GM23248 (cell line): ENCODE results near the gene CAPS. TPM values are rescaled to one million over a fixed set of nuclear protein-coding genes. Genes with fewer than 3 reads are reported as not detected.

Experiments
- DNase-seq: peaks from one replicate; pipeline ENCODE4 v3.0.0-alpha.2; 2015
- H2AFZ ChIP-seq: fragments of 200-600 bp; sonication (generic); 2 replicates; pipeline ENCODE4 v1.6.1; 2016; ENCODE audit warnings: antibody characterized with exemption
- H3F3A ChIP-seq: fragments of 200-600 bp; sonication (generic); 2 replicates; pipeline ENCODE4 v1.6.1; 2016; ENCODE audit warnings: mild to moderate bottlenecking, antibody characterized with exemption, mixed run types; ENCODE audit not compliant: insufficient read depth
- H3K27ac ChIP-seq: fragments of 200-600 bp; sonication (generic); 2 replicates; pipeline ENCODE4 v1.5.1; 2016; ENCODE audit warnings: mild to moderate bottlenecking
- H3K27me3 ChIP-seq: fragments of 200-600 bp; sonication (generic); replicated peaks from 2 replicates; pipeline ENCODE4 v1.6.1; 2016; ENCODE audit warnings: mild to moderate bottlenecking; ENCODE audit not compliant: insufficient read depth
- H3K36me3 ChIP-seq: fragments of 200-600 bp; sonication (generic); 2 replicates; pipeline ENCODE4 v1.6.1; 2016; ENCODE audit warnings: low read depth, mild to moderate bottlenecking
- H3K4me1 ChIP-seq: fragments of 200-600 bp; sonication (generic); 2 replicates; pipeline ENCODE4 v1.6.1; 2016; ENCODE audit warnings: mild to moderate bottlenecking; ENCODE audit not compliant: insufficient read depth
- H3K4me2 ChIP-seq: fragments of 200-600 bp; sonication (generic); one replicate; pipeline ENCODE4 v1.6.1; 2016; ENCODE audit warnings: mild to moderate bottlenecking; ENCODE audit not compliant: unreplicated experiment
- H3K4me3 ChIP-seq: fragments of 200-600 bp; sonication (generic); 2 replicates; pipeline ENCODE4 v1.5.1; 2016; ENCODE audit warnings: mild to moderate bottlenecking
- H3K79me2 ChIP-seq: fragments of 200-600 bp; sonication (generic); 2 replicates; pipeline ENCODE4 v1.6.1; 2016; ENCODE audit warnings: mild to moderate bottlenecking; ENCODE audit not compliant: insufficient read depth
- H3K9ac ChIP-seq: fragments of 200-600 bp; sonication (generic); 2 replicates; pipeline ENCODE4 v1.6.1; 2016; ENCODE audit warnings: mild to moderate bottlenecking
- H3K9me2 ChIP-seq: fragments of 200-600 bp; sonication (generic); 2 replicates; pipeline ENCODE4 v1.6.1; 2016; ENCODE audit warnings: mixed run types, mild to moderate bottlenecking, moderate library complexity; ENCODE audit not compliant: insufficient read depth
- H3K9me3 ChIP-seq: fragments of 200-600 bp; sonication (generic); one replicate; pipeline ENCODE4 v1.6.1; 2017; ENCODE audit warnings: low read depth
- H4K20me1 ChIP-seq: fragments of 200-600 bp; sonication (generic); 2 replicates; pipeline ENCODE4 v1.6.0; 2016; ENCODE audit not compliant: insufficient read depth
- EZH2 ChIP-seq: fragments of 200-600 bp; sonication (generic); IDR thresholded peaks from 2 replicates; pipeline ENCODE4 v1.6.1; 2018; ENCODE audit warnings: antibody characterized with exemption, mild to moderate bottlenecking; ENCODE audit not compliant: insufficient read depth, poor library complexity, severe bottlenecking
- EZH2phosphoT487 ChIP-seq: fragments of 200-600 bp; sonication (generic); IDR thresholded peaks from 2 replicates; pipeline ENCODE4 v1.6.1; 2018; ENCODE audit warnings: antibody characterized with exemption, moderate library complexity, mild to moderate bottlenecking, low read depth; ENCODE audit not compliant: insufficient read depth
- WGBS, 2 experiments: methylation state at CpG; one replicate each; pipeline ENCODE4 v1.1.6; 2015 to 2017; ENCODE audit warnings: low lambda C conversion rate in 2 of 2, low coverage in 1 of 2; ENCODE audit errors: missing lambda C conversion rate in 2 of 2; 5-methylcytosine and 5-hydroxymethylcytosine counted together
- in situ Hi-C: fragments of 300-500 bp; cut with MboI; formaldehyde crosslinking; loops from 2 replicates; pipeline ENCODE4 v1.15.0; 2020
- polyA plus RNA-seq: library from polyadenylated mRNA; unstranded; fragments of >200 nt; fragmentation: Nextera tagmentation; extraction: Ambion mirVana; gene quantifications from 2 replicates; pipeline ENCODE4 v1.2.1, GENCODE V29; 2016
- total RNA-seq: library from RNA; depleted of rRNA; stranded (reverse); fragments of >200 nt; shearing (Covaris generic); gene quantifications from 2 replicates; pipeline ENCODE4 v1.2.3, GENCODE V29; 2014

CAPS gene
- total and polyA plus RNA-seq, 2 experiments from 2014 or later, result 6.7 to 16.1 TPM

GRCh38 chr19:5892772-5893275, 21.2 kb upstream of the CAPS start:
- TF ChIP-seq EZH2phosphoT487 (no peak), EZH2 (no peak)
- H3K27ac ChIP-seq, result no peak overlapping the region
- H3K4me1 ChIP-seq, result no peaks in the 10 kb centered on the region
- peaks cover 5% of the 10 kb centered on the region for H3K79me2 ChIP-seq
- H3K27me3 ChIP-seq, result no peaks in the 10 kb centered on the region
- WGBS, 2 experiments, result 40% methylated on average over 15 of the region's 15 CpGs
- no peaks in the 10 kb centered on the region for H3K9me2 ChIP-seq
- no peak for DNase-seq
- in situ Hi-C loops, result loop anchor here (5.0 kb wide), 1 partner anchor 91 kb away; no protein-coding TSS in a partner anchor
- H3K4me3 ChIP-seq, result no peak overlapping the region
- H3K9ac ChIP-seq, result no peak overlapping the region
- no peak overlapping the region for H3K4me2 ChIP-seq
- no peak overlapping the region for H2AFZ ChIP-seq
- H3K9me3 ChIP-seq, result no peaks in the 10 kb centered on the region
- H3F3A ChIP-seq, result no peaks in the 10 kb centered on the region
- H4K20me1 ChIP-seq, result no peaks in the 10 kb centered on the region
- H3K36me3 ChIP-seq, result no peaks in the 10 kb centered on the region

GRCh38 chr19:5893296-5893903, 20.7 kb upstream of the CAPS start:
- H3K9ac ChIP-seq, result no peak overlapping the region
- no peak overlapping the region for H3K27ac ChIP-seq
- H3K4me1 ChIP-seq, result no peaks in the 10 kb centered on the region
- no peaks in the 10 kb centered on the region for H3K36me3 ChIP-seq
- H3K9me3 ChIP-seq, result no peaks in the 10 kb centered on the region
- H3K4me2 ChIP-seq, result no peak overlapping the region
- peaks cover 11% of the 10 kb centered on the region for H3K79me2 ChIP-seq
- 38 to 41% methylated on average over 13 of the region's 13 CpGs for whole genome bisulfite sequencing, 2 experiments
- TF ChIP-seq EZH2phosphoT487, result no peak
- no peak for TF ChIP-seq EZH2
- no peaks in the 10 kb centered on the region for H3F3A ChIP-seq
- no peak overlapping the region for H2AFZ ChIP-seq
- no peaks in the 10 kb centered on the region for H3K9me2 ChIP-seq
- DNase-seq, result no peak
- no peaks in the 10 kb centered on the region for H3K27me3 ChIP-seq
- H4K20me1 ChIP-seq, result no peaks in the 10 kb centered on the region
- in situ Hi-C loops, result loop anchor here (5.0 kb wide), 1 partner anchor 91 kb away; no protein-coding TSS in a partner anchor
- no peak overlapping the region for H3K4me3 ChIP-seq

DNA sequence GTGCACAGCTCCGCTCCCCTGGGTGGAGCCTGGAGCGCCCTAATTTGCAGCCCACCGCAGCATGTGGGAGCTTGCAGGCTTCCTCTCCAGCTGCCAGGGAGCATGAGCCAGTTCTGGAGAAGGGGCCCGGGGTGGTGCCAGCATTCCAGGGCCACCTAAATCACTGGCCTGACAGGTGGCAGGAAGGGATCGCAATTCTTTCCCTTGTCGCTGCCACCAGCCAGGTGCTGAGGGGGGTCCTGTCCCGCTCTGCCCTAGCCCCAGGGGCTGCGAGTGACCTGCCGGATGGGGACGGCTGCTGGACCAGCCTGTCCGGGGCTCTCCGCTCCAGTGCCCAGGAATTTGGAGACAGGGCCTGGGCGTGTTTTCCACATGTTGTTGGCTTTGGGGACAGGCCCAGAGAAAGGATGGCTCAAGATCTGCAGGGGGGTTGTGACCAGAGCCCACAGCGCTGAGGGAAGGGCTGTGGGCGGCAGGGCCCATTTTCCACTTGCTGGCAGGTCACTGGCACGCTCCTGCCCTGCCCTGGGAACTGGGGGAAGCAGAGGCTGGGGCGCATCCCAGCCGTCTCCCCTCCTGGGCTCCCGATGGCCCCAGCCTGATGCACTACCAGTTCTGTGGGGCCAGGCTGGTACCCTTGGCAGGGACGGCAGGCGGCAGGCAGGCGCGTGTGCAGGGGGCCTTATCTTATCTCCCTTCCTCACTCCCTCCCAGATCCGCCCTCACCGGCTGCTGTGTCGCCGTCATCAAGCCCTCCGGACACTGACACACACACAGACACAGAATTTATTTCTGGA, 19.9 kb upstream of the CAPS start:
- H3K79me2 ChIP-seq, result peaks cover 18% of the 10 kb centered on the region
- TF ChIP-seq EZH2phosphoT487 (no peak), EZH2 (no peak)
- no peak overlapping the region for H2AFZ ChIP-seq
- no peak overlapping the region for H3K27ac ChIP-seq
- no peaks in the 10 kb centered on the region for H3K9me3 ChIP-seq
- no peaks in the 10 kb centered on the region for H3K4me1 ChIP-seq
- DNase-seq, result no peak
- no peaks in the 10 kb centered on the region for H3K27me3 ChIP-seq
- H3K36me3 ChIP-seq, result no peaks in the 10 kb centered on the region
- in situ Hi-C loops, result loop anchor here (5.0 kb wide), 1 partner anchor 92 kb away; no protein-coding TSS in a partner anchor
- no peak overlapping the region for H3K4me3 ChIP-seq
- no peak overlapping the region for H3K9ac ChIP-seq
- 46% methylated on average over 27 to 28 of the region's 28 CpGs for WGBS, 2 experiments
- H3F3A ChIP-seq, result no peaks in the 10 kb centered on the region
- H3K9me2 ChIP-seq, result no peaks in the 10 kb centered on the region
- H4K20me1 ChIP-seq, result no peaks in the 10 kb centered on the region
- no peak overlapping the region for H3K4me2 ChIP-seq

- H3K4me1 ChIP-seq, result no peaks in the 10 kb centered on the region
- no peaks in the 10 kb centered on the region for H3K27me3 ChIP-seq
- H3K9me3 ChIP-seq, result no peaks in the 10 kb centered on the region
- no peak overlapping the region for H3K4me2 ChIP-seq
- H3K9me2 ChIP-seq, result no peaks in the 10 kb centered on the region
- H3F3A ChIP-seq, result no peaks in the 10 kb centered on the region
- TF ChIP-seq EZH2phosphoT487 (no peak), EZH2 (no peak)
- WGBS, 2 experiments, result 80 to 81% methylated on average over 27 to 28 of the region's 28 CpGs
- no peak overlapping the region for H3K27ac ChIP-seq
- DNase-seq, result no peak
- in situ Hi-C loops, result loop anchor here (5.0 kb wide), 1 partner anchor 93 kb away; no protein-coding TSS in a partner anchor
- no peak overlapping the region for H3K4me3 ChIP-seq
- no peak overlapping the region for H2AFZ ChIP-seq
- no peak overlapping the region for H3K9ac ChIP-seq
- H3K36me3 ChIP-seq, result no peaks in the 10 kb centered on the region
- H4K20me1 ChIP-seq, result no peaks in the 10 kb centered on the region
- peaks cover 22% of the 10 kb centered on the region for H3K79me2 ChIP-seq
Observed at GRCh38 chr19:5894704-5895349, 19.2 kb upstream of the CAPS start.
